CD14-positive monocyte (primary cell): Measurements from ENCODE around the gene CHRNA4. TPM values are rescaled to one million over a fixed set of nuclear protein-coding genes. Genes with fewer than 3 reads are reported as not detected.

ENCODE experiments used
- DNase-seq, 3 donors: peaks; one replicate each; pipeline ENCODE4 v3.0.0-alpha.2; 2011 to 2022
- H2AFZ ChIP-seq: 2 replicates; pipeline ENCODE4 v1.6.0; 2012; ENCODE audit warnings: mild to moderate bottlenecking, low read depth, low read length, inconsistent platforms; ENCODE audit not compliant: insufficient read depth, poor library complexity, severe bottlenecking
- H3K27ac ChIP-seq, 2 donors: 1 replicate in 1 of 2; 2 replicates in 1 of 2; pipeline ENCODE4 v1.5.1; 2012 to 2013; ENCODE audit warnings: low read length in 2 of 2, control low read depth in 1 of 2, inconsistent platforms in 1 of 2, low read depth in 1 of 2, mild to moderate bottlenecking in 1 of 2
- H3K27me3 ChIP-seq, 2 donors: one replicate each; pipeline versions ENCODE4 v1.6.0 to v1.6.1; 2011 to 2013; ENCODE audit warnings: low read length in 2 of 2; ENCODE audit not compliant: control insufficient read depth in 2 of 2, insufficient read depth in 2 of 2
- H3K36me3 ChIP-seq, 2 donors: replicated peaks in 1 of 2; 1 replicate in 1 of 2; 2 replicates in 1 of 2; pipeline versions ENCODE4 v1.5.1 to v1.6.1; 2012 to 2013; ENCODE audit warnings: low read length in 2 of 2, control low read depth in 1 of 2, inconsistent platforms in 1 of 2, mild to moderate bottlenecking in 1 of 2; ENCODE audit not compliant: insufficient read depth in 2 of 2, control insufficient read depth in 1 of 2
- H3K4me1 ChIP-seq, 2 donors: 1 replicate in 1 of 2; 2 replicates in 1 of 2; pipeline versions ENCODE4 v1.5.1 to v1.6.1; 2012 to 2013; ENCODE audit warnings: low read length in 2 of 2, control low read depth in 1 of 2, inconsistent platforms in 1 of 2, mild to moderate bottlenecking in 1 of 2, moderate library complexity in 1 of 2; ENCODE audit not compliant: insufficient read depth in 2 of 2, control insufficient read depth in 1 of 2
- H3K4me2 ChIP-seq: replicated peaks from 2 replicates; pipeline ENCODE3; 2012; ENCODE audit warnings: low read length, moderate library complexity, mild to moderate bottlenecking; ENCODE audit not compliant: poor library complexity, severe bottlenecking; ENCODE audit errors: extremely low read depth
- H3K4me3 ChIP-seq, 3 experiments: fragments of 200-600 bp in 1 of 3; sonication (generic) in 1 of 3; replicated peaks in 1 of 3; 1 replicate in 2 of 3; 2 replicates in 1 of 3; pipeline ENCODE4 v1.5.1; 2011 to 2013; ENCODE audit warnings: low read length in 3 of 3, mild to moderate bottlenecking in 3 of 3, control low read depth in 2 of 3, low read depth in 2 of 3, inconsistent platforms in 1 of 3, moderate library complexity in 1 of 3
- H3K79me2 ChIP-seq: 2 replicates; pipeline ENCODE4 v1.6.0; 2012; ENCODE audit warnings: mild to moderate bottlenecking, control low read depth, inconsistent platforms, low read length, moderate library complexity; ENCODE audit not compliant: insufficient read depth
- H3K9ac ChIP-seq: 2 replicates; pipeline ENCODE4 v1.6.0; 2017; ENCODE audit warnings: low read length, mild to moderate bottlenecking; ENCODE audit not compliant: insufficient read depth, poor library complexity, severe bottlenecking
- H3K9me3 ChIP-seq, 2 donors: replicated peaks in 1 of 2; 1 replicate in 1 of 2; 2 replicates in 1 of 2; pipeline versions ENCODE4 v1.5.1 to v1.6.1; 2012 to 2013; ENCODE audit warnings: low read length in 2 of 2, control low read depth in 1 of 2; ENCODE audit not compliant: control insufficient read depth in 1 of 2, insufficient read depth in 1 of 2
- H4K20me1 ChIP-seq: 2 replicates; pipeline ENCODE4 v1.6.0; 2012; ENCODE audit warnings: mild to moderate bottlenecking, low read length, control low read depth, moderate library complexity; ENCODE audit not compliant: insufficient read depth
- H3K27ac Mint-ChIP-seq, 7 donors: one replicate each; pipeline ENCODE4 v1.8.0; 2020; ENCODE audit warnings: mild to moderate bottlenecking in 7 of 7, mixed read lengths in 7 of 7, moderate library complexity in 6 of 7, inconsistent platforms in 2 of 7
- H3K27me3 Mint-ChIP-seq, 3 donors: one replicate each; pipeline ENCODE4 v1.8.0; 2021 to 2022; ENCODE audit warnings: low read depth in 3 of 3, mild to moderate bottlenecking in 3 of 3, mixed read lengths in 3 of 3, moderate library complexity in 3 of 3, inconsistent platforms in 1 of 3
- H3K36me3 Mint-ChIP-seq, 2 donors: one replicate each; pipeline ENCODE4 v1.8.0; 2020; ENCODE audit warnings: mixed read lengths in 2 of 2, inconsistent platforms in 1 of 2, mild to moderate bottlenecking in 1 of 2
- H3K4me1 Mint-ChIP-seq: one replicate; pipeline ENCODE4 v1.8.0; 2020; ENCODE audit warnings: mild to moderate bottlenecking, mixed read lengths
- H3K4me3 Mint-ChIP-seq, 2 donors: one replicate each; pipeline ENCODE4 v1.8.0; 2020; ENCODE audit warnings: mild to moderate bottlenecking in 2 of 2, mixed read lengths in 2 of 2, moderate library complexity in 1 of 2
- H3K9me3 Mint-ChIP-seq, 7 donors: one replicate each; pipeline ENCODE4 v1.8.0; 2020 to 2022; ENCODE audit warnings: mixed read lengths in 7 of 7, mild to moderate bottlenecking in 6 of 7, moderate library complexity in 6 of 7, inconsistent platforms in 2 of 7
- WGBS: methylation state at CpG from one replicate; pipeline ENCODE4 v1.1.5; 2013; ENCODE audit warnings: missing lambda C conversion rate; ENCODE audit not compliant: insufficient coverage; 5-methylcytosine and 5-hydroxymethylcytosine counted together
- intact Hi-C, 2 donors: fragments of 100-400 bp; cut with micrococcal nuclease; formaldehyde crosslinking; loops; one replicate each; pipeline versions ENCODE4 v1.15.0 to v1.15.1; 2023
- polyA plus RNA-seq, 3 donors: library from polyadenylated mRNA; depleted of rRNA in 1 of 3; unstranded in 2 of 3; stranded (reverse) in 1 of 3; fragments of 300-500 nt in 2 of 3; fragments of >200 nt in 1 of 3; fragmentation: Illumina TruSeq in 2 of 3; gene quantifications; 1 replicate in 2 of 3; 2 replicates in 1 of 3; pipeline ENCODE4 v1.2.3, GENCODE V29; 2012 to 2021
- TF ChIP-seq, protein P1 (sequence below): fragments of 200-600 bp; IDR thresholded peaks from one replicate; pipeline ENCODE4 v1.8.0; 2022; ENCODE audit warnings: antibody characterized with exemption, mild to moderate bottlenecking

The CHRNA4 gene
- polyA plus RNA-seq, 3 donors: not detected

DNA sequence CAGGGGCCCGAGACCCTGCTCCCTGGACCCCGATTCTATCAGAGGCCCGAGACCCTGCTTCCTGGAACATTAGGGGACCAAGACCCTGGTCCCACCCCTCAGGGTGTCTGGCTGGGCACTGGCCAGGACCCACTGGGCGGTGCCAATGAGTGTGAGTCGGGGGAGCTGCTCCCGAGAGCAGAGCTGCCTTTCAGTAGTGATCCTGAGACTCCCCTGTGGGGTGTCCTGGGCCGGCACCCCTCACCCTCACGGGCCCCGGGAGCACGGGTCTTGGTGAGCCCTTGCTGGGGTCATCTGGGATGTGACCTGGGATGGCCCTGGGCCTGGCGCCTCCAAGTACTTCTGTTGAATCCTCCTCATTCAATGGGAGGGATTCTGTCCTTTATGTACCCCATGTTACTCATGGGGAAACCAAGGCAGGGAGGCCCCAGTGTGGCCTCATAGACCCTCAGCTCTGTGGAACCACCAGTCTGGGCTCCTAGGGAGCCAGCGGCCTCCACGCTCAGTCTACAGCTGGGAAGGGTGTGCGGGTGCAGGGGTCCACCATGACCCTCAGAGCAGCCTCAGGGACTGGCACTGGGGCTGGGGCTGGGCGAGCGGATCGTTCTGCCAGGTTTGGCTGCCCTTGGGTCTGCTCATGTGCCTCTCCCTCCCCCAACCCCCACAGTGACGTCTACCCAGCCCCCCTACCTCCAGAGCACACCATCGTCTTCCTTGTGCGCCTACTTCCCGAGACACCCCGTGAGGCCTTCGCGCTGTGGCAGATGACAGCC lies 42.6 kb downstream of the CHRNA4 start:
- Mint-ChIP-seq H3K27me3 (peaks cover 3 to 11% (median 8%) of the 10 kb centered on the region in 3 donors), H3K4me3 (no peak overlapping the region), H3K36me3 (no peaks in the 10 kb centered on the region), H3K27ac (no peak overlapping the region), H3K4me1 (no peaks in the 10 kb centered on the region), H3K9me3 (no peaks in the 10 kb centered on the region)
- Histone ChIP-seq H3K27me3 (peaks cover 0 to 3% of the 10 kb centered on the region in 2 donors), H2AFZ (no peak overlapping the region), H3K9ac (no peak overlapping the region), H3K4me2 (no peak overlapping the region), H4K20me1 (no peaks in the 10 kb centered on the region), H3K4me1 (no peaks in the 10 kb centered on the region), H3K79me2 (no peaks in the 10 kb centered on the region), H3K4me3 (no peak overlapping the region), H3K9me3 (no peaks in the 10 kb centered on the region), H3K27ac (no peak overlapping the region), H3K36me3 (no peaks in the 10 kb centered on the region)
- no peak for DNase-seq
- WGBS: 94% methylated on average over 22 of the region's 24 CpGs
- TF ChIP-seq, protein P1, sequence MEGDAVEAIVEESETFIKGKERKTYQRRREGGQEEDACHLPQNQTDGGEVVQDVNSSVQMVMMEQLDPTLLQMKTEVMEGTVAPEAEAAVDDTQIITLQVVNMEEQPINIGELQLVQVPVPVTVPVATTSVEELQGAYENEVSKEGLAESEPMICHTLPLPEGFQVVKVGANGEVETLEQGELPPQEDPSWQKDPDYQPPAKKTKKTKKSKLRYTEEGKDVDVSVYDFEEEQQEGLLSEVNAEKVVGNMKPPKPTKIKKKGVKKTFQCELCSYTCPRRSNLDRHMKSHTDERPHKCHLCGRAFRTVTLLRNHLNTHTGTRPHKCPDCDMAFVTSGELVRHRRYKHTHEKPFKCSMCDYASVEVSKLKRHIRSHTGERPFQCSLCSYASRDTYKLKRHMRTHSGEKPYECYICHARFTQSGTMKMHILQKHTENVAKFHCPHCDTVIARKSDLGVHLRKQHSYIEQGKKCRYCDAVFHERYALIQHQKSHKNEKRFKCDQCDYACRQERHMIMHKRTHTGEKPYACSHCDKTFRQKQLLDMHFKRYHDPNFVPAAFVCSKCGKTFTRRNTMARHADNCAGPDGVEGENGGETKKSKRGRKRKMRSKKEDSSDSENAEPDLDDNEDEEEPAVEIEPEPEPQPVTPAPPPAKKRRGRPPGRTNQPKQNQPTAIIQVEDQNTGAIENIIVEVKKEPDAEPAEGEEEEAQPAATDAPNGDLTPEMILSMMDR: no peak
- intact Hi-C loops: no loop called here

DNA sequence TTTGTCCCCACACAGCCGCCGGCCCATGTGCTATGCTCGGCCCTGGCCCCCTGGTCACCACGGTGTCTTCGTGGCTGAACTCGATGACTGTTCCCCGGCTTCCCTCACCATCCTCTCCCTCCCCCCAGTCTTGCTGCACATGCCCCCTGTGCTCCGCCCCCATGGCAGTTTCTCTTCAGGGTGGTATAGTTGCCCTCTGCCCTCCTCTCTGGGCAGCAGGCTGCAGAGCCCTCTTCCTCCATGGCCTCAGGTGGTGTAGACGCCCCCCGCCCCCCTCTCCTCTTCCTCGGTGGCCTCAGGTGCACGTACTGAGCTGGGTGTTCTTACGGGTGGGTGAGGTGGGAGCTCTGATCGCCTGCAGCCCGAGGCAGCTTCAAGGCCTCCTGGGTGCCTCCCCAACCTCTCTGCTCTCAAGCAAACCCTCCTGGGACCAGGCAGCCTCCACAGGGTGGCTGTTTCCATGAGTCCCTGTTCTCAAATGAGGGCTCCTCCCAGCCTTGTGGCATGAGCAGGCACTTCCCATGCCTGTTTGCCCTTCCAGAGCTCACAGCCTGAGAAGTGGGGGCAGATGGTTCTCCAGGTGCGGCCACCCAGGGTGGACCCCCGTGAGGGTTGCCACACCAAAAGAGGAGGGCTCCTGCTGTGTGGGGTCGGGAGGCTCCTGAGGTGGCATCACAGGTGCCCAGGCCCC lies 43.4 kb downstream of the CHRNA4 start:
- H3K4me3 Mint-ChIP-seq: no peak overlapping the region
- no peak for DNase-seq
- H3K4me3 ChIP-seq: no peak overlapping the region
- H4K20me1 ChIP-seq: no peaks in the 10 kb centered on the region
- H3K36me3 Mint-ChIP-seq: no peaks in the 10 kb centered on the region
- no peak overlapping the region for H3K27ac ChIP-seq
- no peaks in the 10 kb centered on the region for H3K9me3 Mint-ChIP-seq
- no peak overlapping the region for H3K4me2 ChIP-seq
- H3K79me2 ChIP-seq: no peaks in the 10 kb centered on the region
- peaks cover 0 to 3% of the 10 kb centered on the region in 2 donors for H3K27me3 ChIP-seq
- no peaks in the 10 kb centered on the region for H3K36me3 ChIP-seq
- TF ChIP-seq, protein P1: no peak
- intact Hi-C loops: no loop called here
- H2AFZ ChIP-seq: no peak overlapping the region
- no peaks in the 10 kb centered on the region for H3K4me1 ChIP-seq
- peaks cover 2 to 7% (median 7%) of the 10 kb centered on the region in 3 donors for H3K27me3 Mint-ChIP-seq
- H3K4me1 Mint-ChIP-seq: no peaks in the 10 kb centered on the region
- no peak overlapping the region for H3K27ac Mint-ChIP-seq
- H3K9ac ChIP-seq: no peak overlapping the region
- H3K9me3 ChIP-seq: no peaks in the 10 kb centered on the region
- WGBS: 85% methylated on average over 6 of the region's 18 CpGs
